Loucy (cell line): ENCODE measurements around the gene EPN1.
A peak's percentile ranks its signal among the peaks of the same experiment; 100 is the strongest.

Source experiments
- H2AFZ ChIP-seq: fragments of 200-600 bp; sonication (generic); 2 replicates; pipeline ENCODE4 v1.6.0; 2016; ENCODE audit warnings: antibody characterized with exemption, mild to moderate bottlenecking, low read length, moderate library complexity
- H3F3A ChIP-seq: fragments of 200-600 bp; 2 replicates; pipeline ENCODE4 v1.6.0; 2016; ENCODE audit warnings: antibody characterized with exemption, low read depth, mild to moderate bottlenecking
- H3K27me3 ChIP-seq: fragments of 200-600 bp; sonication (generic); 2 replicates; pipeline ENCODE4 v1.6.1; 2014; ENCODE audit warnings: low read length, mild to moderate bottlenecking; ENCODE audit not compliant: insufficient read depth, poor library complexity, severe bottlenecking
- H3K36me3 ChIP-seq: fragments of 200-600 bp; sonication (generic); 2 replicates; pipeline ENCODE4 v1.6.1; 2016; ENCODE audit warnings: low read length; ENCODE audit not compliant: insufficient read depth
- H3K4me1 ChIP-seq: fragments of 200-600 bp; sonication (generic); 2 replicates; pipeline ENCODE4 v1.5.1; 2014; ENCODE audit warnings: low read length, mild to moderate bottlenecking; ENCODE audit not compliant: insufficient read depth, poor library complexity, severe bottlenecking
- H3K4me2 ChIP-seq: fragments of 200-600 bp; sonication (generic); 2 replicates; pipeline ENCODE4 v1.6.0; 2014; ENCODE audit warnings: antibody characterized with exemption, low read length, low read depth, mild to moderate bottlenecking; ENCODE audit not compliant: poor library complexity, severe bottlenecking
- H3K4me3 ChIP-seq: fragments of 200-600 bp; sonication (generic); 2 replicates; pipeline ENCODE4 v1.5.1; 2014; ENCODE audit warnings: low read length, mild to moderate bottlenecking, mixed read lengths; ENCODE audit not compliant: poor library complexity, severe bottlenecking
- H3K79me2 ChIP-seq: fragments of 200-600 bp; sonication (generic); 2 replicates; pipeline ENCODE4 v1.6.1; 2014; ENCODE audit warnings: low read length; ENCODE audit not compliant: insufficient read depth
- H3K9ac ChIP-seq: fragments of 200-600 bp; sonication (generic); 2 replicates; pipeline ENCODE4 v1.6.0; 2014; ENCODE audit warnings: mild to moderate bottlenecking, low read depth, low read length, moderate library complexity; ENCODE audit not compliant: poor library complexity, severe bottlenecking
- H3K9me2 ChIP-seq: fragments of 200-600 bp; sonication (generic); replicated peaks from 2 replicates; pipeline ENCODE4 v1.6.1; 2016; ENCODE audit warnings: low read depth, low read length, mixed read lengths
- H3K9me3 ChIP-seq: fragments of 200-600 bp; sonication (generic); 2 replicates; pipeline ENCODE4 v1.6.1; 2014; ENCODE audit warnings: mild to moderate bottlenecking, antibody characterized with exemption, low read length, low read depth; ENCODE audit not compliant: insufficient read depth
- H4K20me1 ChIP-seq: fragments of 200-600 bp; sonication (generic); 2 replicates; pipeline ENCODE4 v1.6.0; 2014; ENCODE audit warnings: antibody characterized with exemption, low read length, mild to moderate bottlenecking; ENCODE audit not compliant: insufficient read depth, poor library complexity, severe bottlenecking
- EZH2phosphoT487 ChIP-seq: fragments of 200-600 bp; IDR thresholded peaks from 2 replicates; pipeline ENCODE4 v1.6.1; 2018; ENCODE audit warnings: antibody characterized with exemption, mild to moderate bottlenecking, moderate library complexity, borderline replicate concordance
- TF ChIP-seq, protein P1 (sequence below): fragments of 200-600 bp; sonication (generic); conservative IDR thresholded peaks from 2 replicates; pipeline ENCODE4 v1.5.1; 2014; ENCODE audit warnings: mild to moderate bottlenecking, antibody characterized with exemption, low read length

EPN1 gene

DNA sequence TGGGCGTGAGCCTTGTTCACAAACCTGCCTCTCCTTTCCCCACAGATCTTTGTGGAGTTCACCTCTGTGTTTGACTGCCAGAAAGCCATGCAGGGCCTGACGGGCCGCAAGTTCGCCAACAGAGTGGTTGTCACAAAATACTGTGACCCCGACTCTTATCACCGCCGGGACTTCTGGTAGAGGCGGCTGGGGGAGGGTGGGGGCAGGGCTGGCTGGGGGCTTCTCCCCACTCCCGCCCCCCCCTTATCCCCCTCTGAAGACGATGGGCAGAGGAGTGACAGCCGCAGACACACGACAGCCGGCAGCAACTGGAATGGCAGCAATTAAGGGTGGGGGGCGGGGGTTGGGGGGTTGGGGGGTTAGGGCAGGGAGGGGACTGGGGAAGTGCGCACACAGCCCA, 1.1 kb upstream of the EPN1 start:
- no peak overlapping the region for H3K4me2 ChIP-seq
- peaks cover 81% of the 10 kb centered on the region for H4K20me1 ChIP-seq
- no peaks in the 10 kb centered on the region for H3K9me2 ChIP-seq
- H3K9me3 ChIP-seq = no peaks in the 10 kb centered on the region
- TF ChIP-seq, protein P1, sequence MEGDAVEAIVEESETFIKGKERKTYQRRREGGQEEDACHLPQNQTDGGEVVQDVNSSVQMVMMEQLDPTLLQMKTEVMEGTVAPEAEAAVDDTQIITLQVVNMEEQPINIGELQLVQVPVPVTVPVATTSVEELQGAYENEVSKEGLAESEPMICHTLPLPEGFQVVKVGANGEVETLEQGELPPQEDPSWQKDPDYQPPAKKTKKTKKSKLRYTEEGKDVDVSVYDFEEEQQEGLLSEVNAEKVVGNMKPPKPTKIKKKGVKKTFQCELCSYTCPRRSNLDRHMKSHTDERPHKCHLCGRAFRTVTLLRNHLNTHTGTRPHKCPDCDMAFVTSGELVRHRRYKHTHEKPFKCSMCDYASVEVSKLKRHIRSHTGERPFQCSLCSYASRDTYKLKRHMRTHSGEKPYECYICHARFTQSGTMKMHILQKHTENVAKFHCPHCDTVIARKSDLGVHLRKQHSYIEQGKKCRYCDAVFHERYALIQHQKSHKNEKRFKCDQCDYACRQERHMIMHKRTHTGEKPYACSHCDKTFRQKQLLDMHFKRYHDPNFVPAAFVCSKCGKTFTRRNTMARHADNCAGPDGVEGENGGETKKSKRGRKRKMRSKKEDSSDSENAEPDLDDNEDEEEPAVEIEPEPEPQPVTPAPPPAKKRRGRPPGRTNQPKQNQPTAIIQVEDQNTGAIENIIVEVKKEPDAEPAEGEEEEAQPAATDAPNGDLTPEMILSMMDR = no peak
- no peak for TF ChIP-seq EZH2phosphoT487
- H3K9ac ChIP-seq = no peak overlapping the region
- H3K79me2 ChIP-seq = peaks cover 87% of the 10 kb centered on the region
- H3K4me3 ChIP-seq = no peak overlapping the region
- peaks cover 86% of the 10 kb centered on the region for H3K36me3 ChIP-seq
- H3F3A ChIP-seq = peaks cover 5% of the 10 kb centered on the region; the same call in 1 of the 2 replicates
- H3K4me1 ChIP-seq = peaks cover 4% of the 10 kb centered on the region
- H3K27me3 ChIP-seq = no peaks in the 10 kb centered on the region
- H2AFZ ChIP-seq = no peak overlapping the region

DNA sequence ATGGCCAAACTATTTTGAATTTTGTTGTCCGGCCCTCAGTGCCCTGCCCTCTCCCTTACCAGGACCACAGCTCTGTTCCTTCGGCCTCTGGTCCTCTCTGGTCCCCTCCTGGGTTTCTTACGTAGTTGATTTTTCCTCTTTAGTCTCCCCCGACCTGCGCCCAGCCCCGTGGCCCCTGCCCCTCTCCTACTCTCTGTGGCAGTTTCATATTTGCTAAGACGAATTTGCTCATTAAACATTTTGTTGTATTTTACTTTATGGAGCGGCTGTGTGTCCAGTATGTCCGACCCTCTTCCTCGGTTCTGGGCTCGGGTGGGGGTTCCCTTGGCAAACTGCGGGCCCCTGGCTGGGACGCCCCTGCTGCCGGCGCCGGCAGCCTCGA, 576 bp upstream of the EPN1 start:
- no peak for TF ChIP-seq EZH2phosphoT487
- TF ChIP-seq, protein P1 = no peak
- peaks cover 5% of the 10 kb centered on the region; the same call in 1 of the 2 replicates for H3F3A ChIP-seq
- peaks cover 4% of the 10 kb centered on the region for H3K4me1 ChIP-seq
- no peaks in the 10 kb centered on the region for H3K9me2 ChIP-seq
- H3K79me2 ChIP-seq = peaks cover 83% of the 10 kb centered on the region
- no peak overlapping the region for H3K9ac ChIP-seq
- no peaks in the 10 kb centered on the region for H3K27me3 ChIP-seq
- H3K9me3 ChIP-seq = no peaks in the 10 kb centered on the region
- peaks cover 86% of the 10 kb centered on the region for H3K36me3 ChIP-seq
- peaks cover 76% of the 10 kb centered on the region for H4K20me1 ChIP-seq
- no peak overlapping the region for H2AFZ ChIP-seq
- no peak overlapping the region for H3K4me2 ChIP-seq
- H3K4me3 ChIP-seq = no peak overlapping the region

DNA sequence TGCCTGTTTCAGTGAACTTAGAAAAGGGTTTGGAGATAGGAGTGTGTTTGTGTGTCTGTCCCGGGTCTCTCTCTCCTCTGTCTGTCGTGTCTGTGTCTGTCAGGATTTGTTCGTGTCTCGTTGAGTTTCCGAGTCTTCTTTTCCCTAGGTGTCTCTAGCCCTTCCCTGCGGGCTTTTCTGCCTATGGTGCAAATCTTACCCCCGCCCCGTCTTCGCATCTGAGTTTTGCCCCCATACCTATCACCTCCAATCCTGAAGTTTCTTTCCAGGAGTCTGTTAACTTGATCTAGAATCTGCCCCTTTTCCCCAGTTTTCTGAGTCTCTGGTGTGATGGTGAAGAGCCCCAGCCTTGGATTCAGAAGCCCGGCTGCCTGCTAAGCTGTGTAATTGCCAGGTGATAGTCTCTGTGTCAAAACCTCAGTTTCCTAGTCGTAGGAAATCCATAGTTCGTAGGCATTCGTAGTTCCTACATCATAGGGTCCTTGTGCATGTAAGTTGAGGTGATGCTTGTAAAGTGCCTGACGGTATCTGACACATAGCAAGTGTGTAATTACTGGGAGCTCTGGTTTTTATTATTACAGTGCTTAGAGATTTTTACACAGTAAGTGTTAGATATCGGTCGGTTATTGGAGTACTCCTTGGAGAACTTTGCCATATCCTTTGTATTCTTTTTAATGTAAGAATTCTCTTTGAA, 782 bp downstream of the EPN1 start:
- H3K36me3 ChIP-seq = peaks cover 86% of the 10 kb centered on the region
- H3K4me3 ChIP-seq = peak overlapping the region; percentile 76
- H4K20me1 ChIP-seq = peaks cover 71% of the 10 kb centered on the region
- no peaks in the 10 kb centered on the region for H3K9me2 ChIP-seq
- H3K4me2 ChIP-seq = peak overlapping the region; percentile 74
- H3K9me3 ChIP-seq = no peaks in the 10 kb centered on the region
- peaks cover 4% of the 10 kb centered on the region for H3K4me1 ChIP-seq
- H3K9ac ChIP-seq = peak overlapping the region; percentile 80
- no peak overlapping the region for H2AFZ ChIP-seq
- H3K27me3 ChIP-seq = no peaks in the 10 kb centered on the region
- TF ChIP-seq EZH2phosphoT487 = no peak
- TF ChIP-seq, protein P1 = no peak
- peaks cover 74% of the 10 kb centered on the region for H3K79me2 ChIP-seq
- peaks cover 5% of the 10 kb centered on the region; the same call in 1 of the 2 replicates for H3F3A ChIP-seq
